Islet of Langerhans (tissue), 1 donor: ENCODE measurements around the gene KIRREL3.

Experiments used
- FAIRE-seq: peaks from one replicate; lab custom pipeline; 2011; peaks lifted over from hg19 to GRCh38; lab: Jason Lieb, UNC

The KIRREL3 gene

GRCh38 chr11:126830216-126830806 is 170.3 kb downstream of the KIRREL3 start:
- no peak for FAIRE-seq

DNA sequence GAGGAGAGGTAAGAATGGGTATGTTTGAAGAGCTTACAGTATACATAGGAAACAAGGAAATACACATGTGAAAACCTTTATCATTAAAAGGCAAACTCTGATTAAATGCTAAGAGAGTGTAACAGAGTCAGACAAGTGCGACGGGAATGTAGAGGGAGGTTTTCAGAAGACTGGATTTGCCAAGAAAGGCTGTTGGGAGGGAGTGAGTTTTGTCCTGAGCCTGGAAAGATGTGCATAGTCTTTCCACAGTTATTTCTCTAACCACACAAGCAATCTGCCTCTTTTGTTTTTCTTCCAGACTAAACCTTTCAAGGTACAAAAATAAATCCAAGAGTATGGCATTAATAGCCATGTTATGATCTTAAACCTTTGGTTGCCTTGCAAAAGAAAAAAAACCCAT is 170.9 kb downstream of the KIRREL3 start:
- FAIRE-seq: no peak

DNA sequence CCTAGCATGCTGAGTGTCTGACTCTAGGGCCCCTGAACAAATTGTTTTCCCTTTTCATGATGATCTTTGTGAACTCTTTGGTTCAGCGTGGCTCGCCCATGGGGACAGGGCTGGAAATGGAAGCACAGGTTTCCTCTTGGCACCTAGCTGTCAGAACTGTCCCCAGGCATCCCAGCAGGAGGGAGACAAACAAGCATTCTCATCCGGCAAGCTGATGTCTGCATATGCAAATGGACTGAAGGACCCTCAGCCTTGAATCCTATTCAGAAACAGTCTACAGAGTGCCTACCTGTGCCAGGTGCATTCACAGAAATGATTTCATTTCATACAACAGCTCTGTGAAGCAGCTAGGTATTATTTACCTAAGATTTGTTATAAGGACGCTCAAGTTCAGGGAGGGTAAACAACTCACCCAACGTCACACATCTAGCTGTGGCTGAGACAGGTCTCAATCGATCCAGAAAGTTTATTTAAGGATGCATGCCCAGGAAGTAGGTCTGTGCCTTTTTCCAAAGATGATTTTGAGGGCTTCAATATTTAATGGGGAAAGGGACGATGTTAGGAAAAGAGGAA is 176.4 kb downstream of the KIRREL3 start:
- FAIRE-seq: no peak

GRCh38 chr11:126823274-126823673 is 177.3 kb downstream of the KIRREL3 start:
- FAIRE-seq: no peak

GRCh38 chr11:126821827-126822226 is 178.7 kb downstream of the KIRREL3 start:
- FAIRE-seq: no peak

GRCh38 chr11:126819194-126819593 is 181.4 kb downstream of the KIRREL3 start:
- FAIRE-seq: no peak

GRCh38 chr11:126817523-126818450 is 182.8 kb downstream of the KIRREL3 start:
- no peak for FAIRE-seq

DNA sequence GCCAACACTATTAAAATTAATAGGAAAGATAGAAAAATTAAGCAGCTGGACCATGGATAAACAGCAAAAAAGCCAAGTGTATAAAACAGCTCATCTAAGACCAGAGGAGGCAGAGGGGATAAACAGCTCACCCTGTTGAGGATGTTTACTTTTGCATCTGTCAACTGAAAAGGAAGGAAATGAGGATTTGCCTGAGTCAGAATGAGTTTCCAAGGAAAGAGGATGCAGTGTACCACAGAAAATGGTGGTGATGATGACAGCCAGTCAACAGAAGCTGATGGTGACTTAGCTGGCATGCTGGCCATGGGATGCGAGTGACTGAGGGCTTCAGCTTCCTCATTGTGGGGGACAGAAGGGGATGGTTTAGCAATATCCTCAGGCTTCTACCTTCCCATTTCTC is 183.5 kb downstream of the KIRREL3 start:
- no peak for FAIRE-seq

GRCh38 chr11:126816645-126817044 is 183.9 kb downstream of the KIRREL3 start:
- peak; percentile 95 for FAIRE-seq

DNA sequence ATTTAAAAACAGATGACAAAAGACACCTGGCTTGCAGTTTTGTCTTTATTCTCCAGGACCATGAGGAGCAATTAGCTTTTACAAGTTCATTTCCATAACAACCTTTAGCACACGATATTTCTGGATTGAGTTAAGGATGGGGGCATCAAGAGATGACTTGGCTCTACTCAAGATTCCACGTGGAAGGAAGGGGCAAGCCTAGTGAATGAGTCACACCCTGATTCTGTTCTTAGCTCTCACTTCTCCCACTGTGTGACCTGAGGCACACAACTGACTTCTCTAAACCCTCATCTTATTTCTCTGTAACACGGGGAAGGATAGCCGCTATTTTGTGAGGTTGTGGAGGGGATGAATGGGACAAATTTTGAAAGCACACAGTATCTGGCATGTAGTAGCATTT is 185.5 kb downstream of the KIRREL3 start:
- FAIRE-seq: no peak

DNA sequence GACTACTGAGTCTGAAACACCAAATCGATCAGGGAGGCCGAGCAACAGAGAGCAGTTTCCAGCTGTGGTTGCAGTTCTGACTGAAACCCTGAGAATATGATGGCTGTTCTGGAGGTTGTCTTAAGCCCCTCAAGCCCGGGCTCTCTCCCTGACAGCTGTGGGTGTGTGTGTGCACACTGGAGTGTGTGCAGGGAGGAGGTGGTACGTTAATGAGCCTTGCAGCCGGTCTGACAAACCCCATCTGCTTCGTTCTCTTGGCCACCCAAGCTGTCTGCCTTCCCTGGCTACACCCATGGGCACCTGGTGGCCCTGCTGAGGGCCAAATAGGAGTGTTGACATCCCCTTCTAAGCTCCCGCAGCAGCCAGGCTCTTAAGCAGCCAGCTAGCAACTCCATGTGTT is 189.8 kb downstream of the KIRREL3 start:
- FAIRE-seq: no peak

- no peak for FAIRE-seq
Observed at GRCh38 chr11:126809514-126810289, 190.9 kb downstream of the KIRREL3 start.

DNA sequence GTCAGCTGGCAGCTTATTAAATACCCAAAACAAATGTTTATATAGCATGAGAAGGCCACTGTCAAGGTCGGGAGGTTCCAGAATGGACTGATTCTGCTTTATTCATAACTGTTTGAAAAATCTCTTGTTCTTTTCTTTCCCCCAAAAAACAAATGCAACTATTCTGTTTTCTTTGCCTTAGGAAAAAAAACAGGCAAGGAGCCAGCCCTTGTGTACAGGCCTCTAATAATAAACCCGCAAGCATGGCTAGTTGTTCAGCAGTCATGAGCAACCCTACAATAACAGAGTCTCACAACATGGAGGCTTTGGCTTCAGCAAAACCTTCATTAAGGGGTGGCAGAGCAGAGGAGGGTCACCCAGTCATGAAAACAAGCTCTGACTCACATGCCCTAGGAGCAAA is 191.7 kb downstream of the KIRREL3 start:
- FAIRE-seq: no peak

DNA sequence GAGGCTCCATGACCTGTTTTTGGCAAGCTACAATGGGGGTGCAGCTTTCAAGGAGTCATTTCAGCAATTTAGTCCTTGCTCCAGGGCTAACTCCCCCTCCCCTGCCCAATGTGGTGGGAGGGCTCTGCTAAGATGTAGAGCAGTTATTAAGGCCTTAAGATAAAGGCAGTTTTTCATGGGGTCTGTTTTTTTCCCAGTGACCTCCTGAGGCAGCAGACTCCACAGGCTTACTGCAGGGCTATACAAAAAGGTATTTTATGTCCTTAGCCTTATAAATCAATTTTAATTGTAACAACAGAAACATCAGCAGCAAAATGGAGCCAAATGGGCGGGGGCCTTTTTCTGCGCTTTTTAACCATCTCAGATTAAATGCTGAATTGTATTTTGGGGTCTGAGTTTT is 192.3 kb downstream of the KIRREL3 start:
- FAIRE-seq: no peak

DNA sequence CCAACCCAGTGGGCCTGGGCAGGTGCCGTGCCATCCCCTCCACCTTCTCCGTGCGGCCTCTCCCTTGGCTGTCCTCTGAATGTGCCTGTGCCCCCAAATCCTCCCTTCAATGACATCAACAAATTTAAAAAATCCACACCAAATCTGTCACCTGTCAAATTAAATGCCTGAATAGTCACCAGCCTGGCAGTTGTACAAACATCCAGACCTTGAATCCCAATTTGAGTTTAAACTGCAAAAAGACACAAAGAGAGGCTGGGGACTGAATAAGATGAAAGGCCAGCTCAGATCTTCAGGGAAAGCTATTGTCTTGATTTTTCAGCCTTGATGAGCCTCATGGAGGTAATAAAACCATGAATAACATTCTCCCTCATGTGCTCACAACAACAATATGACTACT is 194.7 kb downstream of the KIRREL3 start:
- no peak for FAIRE-seq

GRCh38 chr11:126804363-126804762 is 196.2 kb downstream of the KIRREL3 start:
- FAIRE-seq: no peak

DNA sequence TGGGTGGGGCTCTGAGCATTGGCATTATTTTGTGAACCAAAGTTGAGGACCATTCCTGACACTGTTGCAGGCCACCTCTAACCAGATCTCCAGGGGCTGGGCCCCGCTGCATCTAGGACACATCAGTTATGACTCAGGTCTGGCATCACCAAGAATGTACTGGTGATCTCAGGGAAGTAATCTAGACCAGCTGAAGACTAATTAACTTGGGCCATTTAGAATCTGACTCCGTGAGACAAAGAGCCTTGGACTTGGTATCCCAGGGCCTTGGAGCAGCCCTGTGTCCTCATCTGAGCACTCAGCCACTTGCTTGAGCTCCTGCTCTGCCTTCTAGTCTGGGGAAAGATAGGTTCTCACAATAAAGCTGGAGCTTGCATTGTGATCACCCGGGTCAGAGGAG is 200.6 kb downstream of the KIRREL3 start:
- no peak for FAIRE-seq

DNA sequence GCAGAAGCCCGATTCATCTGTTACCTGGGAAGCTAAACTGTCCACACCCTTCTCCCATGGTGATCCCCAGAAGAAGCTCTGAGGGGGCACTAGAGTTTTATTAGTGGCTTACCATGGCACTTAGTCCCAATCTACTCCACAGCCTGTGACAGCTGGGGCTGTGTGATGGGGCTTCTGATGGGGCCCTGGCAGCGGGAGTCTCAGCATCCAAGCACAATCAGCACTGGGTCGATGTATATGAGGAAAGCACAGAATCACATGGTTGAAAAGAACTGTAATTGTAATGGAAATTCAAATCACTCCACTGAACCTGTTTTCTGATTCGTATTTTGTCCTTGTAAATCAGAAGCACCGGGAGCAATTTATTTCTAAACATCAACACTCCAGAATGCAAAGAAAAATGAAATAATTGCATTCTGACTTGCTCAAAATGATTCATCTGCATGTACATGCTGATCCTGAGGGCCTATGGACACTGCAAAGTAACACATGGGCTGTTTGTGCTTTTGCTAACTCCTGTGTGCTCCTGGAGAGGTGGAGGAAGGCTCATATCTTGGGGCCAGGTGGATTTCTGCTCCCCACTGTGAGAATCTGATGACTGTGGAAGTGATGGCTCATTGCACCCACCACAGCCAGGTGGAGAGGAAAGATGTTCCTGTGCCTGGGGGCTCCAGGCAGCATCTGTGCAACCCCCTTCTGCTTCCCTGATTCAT is 203.0 kb downstream of the KIRREL3 start:
- FAIRE-seq: no peak

DNA sequence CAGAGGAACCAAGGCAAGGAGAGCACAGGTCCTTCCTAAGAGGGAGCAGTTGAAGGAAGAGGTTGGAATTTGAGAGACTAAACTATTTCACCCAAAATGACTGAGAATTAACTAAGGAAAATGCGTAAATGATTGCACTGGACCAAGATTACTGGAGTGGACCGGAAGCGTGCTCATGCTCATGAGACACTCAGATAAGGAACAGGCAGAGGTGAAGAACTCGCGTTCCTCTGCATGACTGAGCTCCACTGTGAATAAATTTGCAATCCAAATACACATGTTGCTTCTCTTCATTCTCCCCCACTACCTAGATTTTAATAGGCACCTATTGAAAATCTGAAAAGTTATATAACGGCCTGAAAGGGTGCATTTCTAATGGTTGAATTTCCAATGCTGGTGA is 207.0 kb downstream of the KIRREL3 start:
- no peak for FAIRE-seq

DNA sequence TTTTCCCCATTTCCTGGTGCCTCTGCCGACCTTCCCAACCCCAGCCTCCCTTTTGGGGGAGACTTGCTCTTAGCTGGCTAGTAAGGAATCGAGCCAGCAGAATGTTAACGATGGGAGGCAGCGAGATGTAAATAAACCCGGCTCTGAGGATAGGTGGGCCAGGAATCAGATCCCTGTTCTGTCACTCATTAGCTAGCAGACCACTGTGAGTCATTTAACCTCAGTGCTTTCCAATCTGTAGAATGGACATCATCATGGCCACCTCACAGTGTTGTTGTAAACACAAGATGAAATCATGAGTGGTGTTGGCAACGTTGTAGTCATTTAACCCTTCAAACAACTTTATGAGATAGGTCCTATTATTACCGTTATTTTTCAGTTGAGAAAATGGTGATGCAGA is 208.6 kb downstream of the KIRREL3 start:
- FAIRE-seq: no peak

DNA sequence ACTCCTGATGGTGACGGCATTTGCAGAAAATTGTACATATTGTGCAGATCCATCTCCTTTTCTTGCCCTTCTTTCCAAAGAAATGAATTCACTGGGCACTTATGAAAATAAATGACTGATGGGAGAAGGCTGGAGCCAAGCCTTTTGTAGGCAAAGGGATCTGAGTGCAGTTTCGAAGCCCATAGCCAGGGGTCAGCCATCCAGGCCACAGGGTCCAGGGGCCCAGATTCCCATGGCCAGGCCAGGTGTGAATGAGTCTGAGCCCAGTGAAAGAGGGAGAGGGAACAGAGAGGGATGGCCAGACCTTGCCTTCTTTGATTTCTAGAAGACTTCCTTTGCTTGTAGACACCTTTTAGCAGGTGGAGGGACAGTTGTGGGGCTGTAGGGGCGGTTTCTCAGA is 209.1 kb downstream of the KIRREL3 start:
- no peak for FAIRE-seq

DNA sequence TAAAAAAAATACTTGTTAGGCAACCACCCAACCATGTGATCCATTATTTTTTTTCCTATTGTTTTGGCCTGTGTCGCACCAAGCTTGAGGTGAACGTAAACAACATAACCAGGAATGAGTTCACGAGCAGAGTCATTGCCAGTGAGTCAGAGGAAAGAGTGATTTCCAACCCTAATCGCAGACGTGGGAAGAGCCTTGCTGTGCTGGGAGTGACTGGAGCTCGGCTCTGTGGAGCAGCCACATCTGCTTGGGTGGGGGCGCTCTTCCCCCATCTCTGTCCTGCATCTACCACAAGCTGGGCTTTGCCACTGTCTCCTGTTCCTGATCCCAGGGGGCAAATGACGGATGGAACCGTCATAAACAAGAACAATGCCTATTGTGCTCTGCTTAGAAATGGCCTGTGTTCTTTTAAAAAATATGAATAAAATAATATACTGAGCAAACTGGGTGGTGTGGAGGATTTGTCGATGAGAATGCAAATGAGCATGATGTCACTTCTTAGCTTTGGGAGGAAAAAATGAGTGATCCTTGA is 210.0 kb downstream of the KIRREL3 start:
- no peak for FAIRE-seq
